Left ventricle myocardium superior (tissue), 1 donor: ENCODE results near the gene OR8J1. TPM values are rescaled to one million over a fixed set of nuclear protein-coding genes. Genes with fewer than 3 reads are reported as not detected.
"Not testable (repeated sequence)": the region's sequence is repeated elsewhere in the genome, so short reads cannot be mapped to it uniquely, and the experiment has no call there.

Source experiments
- ATAC-seq: fragments of 200-7000 bp; cut with Tn5 transposase; one replicate; pipeline ENCODE4 v1.9.1; 2020; ENCODE audit warnings: mild to moderate bottlenecking, moderate library complexity
- DNase-seq: peaks from one replicate; pipeline ENCODE4 v3.0.0-alpha.2; 2020
- intact Hi-C: fragments of 100-400 bp; cut with micrococcal nuclease; formaldehyde crosslinking; loops from one replicate; pipeline ENCODE4 v1.11.0; 2022
- long read RNA-seq: library from polyadenylated mRNA; unstranded; transcript quantifications from one replicate; pipeline ENCODE4 v2.0.0, GENCODE V29; 2021
- total RNA-seq: library from RNA; stranded (reverse); fragmentation: NEBNext Ultra II Directional; extraction: Animal tissue kit (Norgen Biotek cat#: 25700); gene quantifications from one replicate; pipeline ENCODE4 v1.2.1, GENCODE V29; 2021
- donor health status: DM: no; HTN: yes; CAD: no; lungs with severe emphysema.

Gene OR8J1, protein sequence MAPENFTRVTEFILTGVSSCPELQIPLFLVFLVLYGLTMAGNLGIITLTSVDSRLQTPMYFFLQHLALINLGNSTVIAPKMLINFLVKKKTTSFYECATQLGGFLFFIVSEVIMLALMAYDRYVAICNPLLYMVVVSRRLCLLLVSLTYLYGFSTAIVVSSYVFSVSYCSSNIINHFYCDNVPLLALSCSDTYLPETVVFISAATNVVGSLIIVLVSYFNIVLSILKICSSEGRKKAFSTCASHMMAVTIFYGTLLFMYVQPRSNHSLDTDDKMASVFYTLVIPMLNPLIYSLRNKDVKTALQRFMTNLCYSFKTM
- total RNA-seq = not detected
- long read RNA-seq = 0 reads

DNA sequence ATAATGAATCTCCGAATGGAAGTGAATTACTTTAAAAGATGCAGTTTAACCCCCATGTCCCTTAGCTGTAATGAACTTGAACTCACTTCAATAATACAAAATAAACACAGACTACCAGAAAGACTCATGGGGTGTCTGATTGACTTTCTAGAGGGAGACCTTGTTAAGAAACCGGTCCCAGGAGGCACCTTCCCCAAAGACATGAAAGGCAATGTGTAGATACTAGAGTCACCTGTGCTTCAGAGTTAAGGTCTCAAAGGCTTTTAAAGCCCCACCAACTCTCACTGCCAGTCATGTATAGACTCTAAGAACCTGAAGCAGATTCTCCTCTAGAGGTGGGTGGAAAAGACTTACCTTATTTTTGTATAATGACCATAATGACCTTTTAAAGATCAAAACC lies at the start of gene OR8J1:
Gene OR8J1 (plus strand): TSS at position 301 of the 400 bp plus-strand sequence. CDS start 5,956 bp downstream, outside the sequence.
- DNase-seq (no peak), ATAC-seq (no peak)
- intact Hi-C loops = no loop called here

DNA sequence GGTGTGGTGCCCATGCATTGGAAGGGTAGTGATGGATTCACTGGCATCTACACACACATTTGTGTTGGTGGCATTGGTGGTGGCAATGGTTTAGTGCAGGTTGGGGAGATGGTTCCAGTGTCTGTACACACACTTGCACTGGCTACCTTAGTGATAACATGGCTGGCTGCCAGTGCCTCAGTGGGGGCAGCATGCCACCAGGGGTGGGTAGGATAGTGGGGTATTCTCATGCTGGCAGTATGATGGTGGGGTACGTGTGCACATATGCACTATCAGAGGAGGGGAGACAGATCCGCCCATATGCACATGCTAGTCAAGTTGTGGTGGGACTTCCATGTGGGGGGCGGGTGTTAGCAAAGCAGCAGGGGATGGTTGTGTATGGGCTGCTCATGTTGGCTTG lies 46.3 kb upstream of the OR8J1 start:
- no peak for DNase-seq
- no peak for ATAC-seq
- intact Hi-C loops = no loop called here

DNA sequence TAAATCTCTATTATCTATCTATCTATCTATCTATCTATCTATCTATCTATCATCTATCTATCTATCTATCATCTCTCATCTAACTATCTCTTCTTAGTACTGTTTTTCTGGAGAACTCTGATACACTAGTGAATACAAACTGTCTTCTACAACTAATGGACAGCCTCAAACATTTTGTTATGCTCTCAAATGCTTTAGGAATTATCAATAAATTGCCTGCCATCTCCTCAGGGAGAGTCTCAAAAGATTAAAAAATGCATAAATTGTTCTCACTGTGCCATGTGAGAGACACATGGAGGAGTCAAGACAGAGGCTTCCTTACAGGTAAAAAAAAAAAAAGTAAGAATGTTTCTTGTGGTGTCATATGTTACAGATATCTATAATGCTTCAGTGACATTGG lies 39.2 kb upstream of the OR8J1 start, which contains the start of gene OR8K3:
Gene OR8K3 (plus strand): TSS at position 301 of the 400 bp plus-strand sequence. CDS start 3,163 bp downstream, outside the sequence.
- intact Hi-C loops = no loop called here
- DNase-seq = no peak
- ATAC-seq = no peak

DNA sequence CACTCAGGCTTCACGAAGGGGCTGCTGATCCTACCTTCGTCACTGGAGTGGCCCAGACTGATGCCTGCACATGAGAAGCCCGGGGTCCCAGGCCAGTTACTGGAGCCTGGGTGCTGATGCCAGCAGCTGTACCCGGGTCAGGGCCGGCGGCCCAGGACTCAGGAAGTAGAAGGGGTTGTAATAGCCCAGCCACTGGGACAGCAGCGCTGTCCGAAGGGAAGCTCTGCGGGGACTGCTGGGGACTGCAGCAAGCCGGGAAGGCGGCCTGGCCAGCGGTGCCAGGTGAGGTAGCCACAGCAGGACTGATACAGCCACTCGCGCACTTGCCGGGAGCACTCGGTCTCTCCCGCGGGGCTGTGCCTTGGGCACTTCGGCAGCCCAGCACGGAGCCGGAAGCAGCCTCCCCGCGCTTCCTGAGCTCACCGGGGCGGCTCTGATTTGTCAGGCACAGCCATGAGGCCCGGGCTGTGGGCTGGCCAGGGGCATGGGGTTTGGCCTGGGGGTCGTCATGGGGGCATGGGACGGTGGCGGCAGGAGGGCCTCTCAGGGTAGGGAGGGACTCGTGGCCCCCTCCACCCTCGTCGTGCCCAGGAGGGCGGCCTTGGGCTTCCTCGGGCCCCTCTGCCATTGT lies 22.1 kb upstream of the OR8J1 start:
- no peak for DNase-seq
- ATAC-seq = no peak
- intact Hi-C loops = no loop called here

DNA sequence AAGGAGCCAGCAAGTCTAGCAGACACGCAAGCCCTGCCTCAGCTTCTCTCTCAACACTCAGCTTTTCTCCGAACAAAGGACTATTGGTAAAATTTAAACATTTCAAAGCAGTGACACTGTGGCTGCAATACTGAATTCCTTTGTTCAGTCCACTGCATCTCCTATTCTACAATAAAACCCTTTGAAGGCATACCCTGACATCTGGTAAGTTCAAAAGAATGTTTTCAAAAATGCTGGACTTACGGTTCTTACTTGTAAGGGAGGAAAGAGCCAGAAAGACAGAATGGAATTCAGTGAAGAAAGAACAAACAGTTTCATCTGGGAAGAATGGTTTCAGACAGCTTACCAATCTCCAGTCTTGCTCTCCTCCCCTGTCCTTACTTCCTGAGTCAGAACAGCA lies 20.9 kb upstream of the OR8J1 start:
- intact Hi-C loops = no loop called here
- no peak for DNase-seq
- no peak for ATAC-seq

DNA sequence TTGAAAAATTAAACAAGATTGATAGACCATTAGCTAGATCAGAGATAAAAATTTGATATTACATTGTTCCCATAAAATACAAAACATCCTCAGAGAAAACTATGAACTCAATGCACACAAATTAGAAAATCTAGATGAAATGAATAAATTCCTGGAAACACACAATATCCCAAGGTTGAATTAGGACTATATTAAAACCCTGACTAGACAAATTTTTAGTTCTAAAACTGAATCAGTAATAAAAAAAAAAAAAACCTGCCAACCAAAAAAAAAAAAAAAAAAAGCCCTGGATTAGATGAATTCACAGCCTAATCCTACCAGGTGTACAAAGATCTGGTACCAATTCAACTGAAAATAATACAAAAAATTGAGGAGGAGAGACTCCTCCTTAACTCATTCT lies 13.8 kb upstream of the OR8J1 start:
- ATAC-seq (no peak), DNase-seq (no peak)
- intact Hi-C loops = no loop called here

DNA sequence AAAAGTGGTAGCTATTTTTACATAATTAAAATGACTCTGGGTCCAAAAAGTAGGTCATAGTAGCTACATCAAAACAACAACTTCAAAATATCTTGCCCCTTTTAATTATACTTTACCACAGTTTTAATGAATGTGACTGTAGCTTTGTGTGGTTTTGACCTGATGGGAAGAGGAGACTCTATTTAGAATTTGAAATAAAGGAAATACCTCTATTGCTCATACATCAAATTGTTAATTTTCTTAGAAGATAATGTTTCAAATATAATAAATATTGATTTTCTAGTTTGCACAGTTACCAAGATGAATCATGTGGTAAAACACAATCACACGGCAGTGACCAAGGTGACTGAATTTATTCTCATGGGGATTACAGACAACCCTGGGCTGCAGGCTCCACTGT lies 8.4 kb upstream of the OR8J1 start, which contains the start of gene OR8K1:
Gene OR8K1 (plus strand): TSS at position 301 of the 400 bp plus-strand sequence. CDS start 0 bp downstream, at position 301.
- no peak for ATAC-seq
- no peak for DNase-seq
- intact Hi-C loops = loop anchor here (2.0 kb wide), 1 partner anchor 33 kb away; no protein-coding TSS in a partner anchor

DNA sequence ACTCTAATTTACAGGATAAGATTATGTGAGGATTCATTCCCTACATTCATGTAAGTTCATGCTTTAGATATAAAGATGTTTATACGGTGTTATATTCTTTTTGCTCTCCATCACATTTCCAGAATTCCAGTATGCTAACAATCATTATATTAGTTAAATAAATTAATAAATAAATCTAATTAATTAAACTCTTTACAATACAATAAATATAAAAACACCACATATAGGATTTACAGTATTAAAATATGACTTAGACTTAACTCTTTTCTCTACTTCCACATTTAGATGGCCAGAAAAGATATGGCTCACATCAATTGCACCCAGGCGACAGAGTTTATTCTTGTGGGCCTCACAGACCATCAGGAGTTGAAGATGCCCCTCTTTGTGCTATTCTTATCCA lies 21.2 kb downstream of the OR8J1 start, which contains the start of gene OR8U1:
Gene OR8U1 (plus strand): TSS at position 301 of the 400 bp plus-strand sequence. CDS start 0 bp downstream, at position 301.
- intact Hi-C loops = no loop called here
- ATAC-seq (no peak), DNase-seq (no peak)

DNA sequence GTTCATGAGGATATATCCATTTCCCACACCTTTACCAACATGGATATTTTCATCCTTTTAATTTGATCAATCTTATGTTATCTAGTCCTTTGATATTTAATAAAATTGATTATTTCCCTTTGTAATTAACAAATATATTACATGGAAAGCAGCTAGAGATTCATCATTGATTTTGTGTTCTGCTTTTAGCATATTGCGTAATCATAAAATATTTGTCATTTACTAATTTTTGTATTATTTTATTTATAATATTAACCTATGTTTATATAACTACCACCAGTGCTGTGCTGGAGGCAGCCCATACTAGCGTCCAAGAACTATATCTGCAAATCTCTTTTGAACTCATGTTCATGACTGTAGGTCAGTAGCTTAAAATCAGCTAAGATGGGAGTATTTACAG lies 26.0 kb downstream of the OR8J1 start:
- intact Hi-C loops = no loop called here
- ATAC-seq (no peak), DNase-seq (no peak)

DNA sequence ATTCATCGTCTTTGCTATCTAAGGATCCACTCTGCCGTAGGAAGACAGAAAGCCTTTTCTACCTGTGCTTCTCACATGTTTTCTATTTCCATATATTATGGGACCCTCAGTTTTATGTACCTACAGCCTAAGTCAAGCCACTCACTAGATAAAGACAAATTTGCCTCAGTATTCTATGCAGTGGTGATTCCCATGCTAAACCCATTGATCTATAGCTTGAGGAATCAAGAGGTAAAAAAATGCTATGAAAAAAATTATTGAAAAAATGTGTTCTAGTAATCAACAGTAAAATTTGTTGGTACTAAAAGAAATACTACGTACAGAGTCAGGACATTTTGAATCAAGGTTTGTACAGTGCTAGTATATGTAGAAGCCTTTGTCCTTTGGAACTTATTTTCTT lies 40.3 kb downstream of the OR8J1 start:
- DNase-seq (no peak), ATAC-seq (no peak)
- intact Hi-C loops = no loop called here

DNA sequence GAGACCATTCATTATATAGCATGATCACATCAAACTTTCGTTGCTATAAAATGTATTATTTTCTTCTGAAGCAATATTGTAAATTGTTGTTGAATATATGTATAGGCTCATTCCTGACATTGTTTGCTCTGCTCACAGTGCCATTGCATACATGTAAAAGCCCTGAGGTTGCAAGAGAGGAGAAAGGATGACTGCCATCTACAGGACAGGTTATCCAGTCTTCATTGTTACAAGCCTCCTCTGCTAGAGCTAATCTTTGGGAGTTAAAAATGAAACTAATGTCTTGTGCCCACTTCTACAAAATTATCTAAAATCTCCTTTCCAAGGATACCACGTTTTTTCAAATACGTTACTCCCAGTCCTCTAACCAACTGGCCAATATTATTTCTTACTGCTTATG lies 42.0 kb downstream of the OR8J1 start:
- intact Hi-C loops = no loop called here
- ATAC-seq = no peak
- DNase-seq = no peak

DNA sequence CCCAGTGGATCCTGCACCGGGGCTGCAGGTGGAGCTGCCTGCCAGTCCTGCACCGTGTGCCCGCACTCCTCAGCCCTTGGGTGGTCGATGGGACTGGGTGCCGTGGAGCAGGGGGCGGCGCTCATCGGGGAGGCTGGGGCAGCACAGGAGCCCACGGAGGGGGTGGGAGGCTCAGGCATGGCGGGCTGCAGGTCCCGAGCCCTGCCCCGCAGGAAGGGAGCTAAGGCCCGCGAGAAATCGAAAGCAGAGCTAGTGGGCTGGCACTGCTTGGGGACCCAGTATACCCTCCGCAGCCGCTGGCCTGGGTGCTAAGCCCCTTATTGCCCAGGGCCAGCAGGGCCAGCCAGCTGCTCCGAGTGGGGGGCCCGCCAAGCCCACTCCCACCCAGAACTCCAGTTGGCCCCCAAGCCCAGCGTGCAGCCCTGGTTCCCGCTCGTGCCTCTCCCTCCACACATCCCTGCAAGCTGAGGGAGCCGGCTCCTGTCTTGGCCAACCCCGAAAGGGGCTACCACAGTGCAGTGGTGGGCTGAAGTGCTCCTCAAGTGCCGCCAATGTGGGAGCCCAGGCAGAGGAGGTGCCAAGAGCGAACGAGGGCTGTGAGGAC lies 47.9 kb downstream of the OR8J1 start:
- DNase-seq, intact Hi-C loops, ATAC-seq: not testable (repeated sequence)

DNA sequence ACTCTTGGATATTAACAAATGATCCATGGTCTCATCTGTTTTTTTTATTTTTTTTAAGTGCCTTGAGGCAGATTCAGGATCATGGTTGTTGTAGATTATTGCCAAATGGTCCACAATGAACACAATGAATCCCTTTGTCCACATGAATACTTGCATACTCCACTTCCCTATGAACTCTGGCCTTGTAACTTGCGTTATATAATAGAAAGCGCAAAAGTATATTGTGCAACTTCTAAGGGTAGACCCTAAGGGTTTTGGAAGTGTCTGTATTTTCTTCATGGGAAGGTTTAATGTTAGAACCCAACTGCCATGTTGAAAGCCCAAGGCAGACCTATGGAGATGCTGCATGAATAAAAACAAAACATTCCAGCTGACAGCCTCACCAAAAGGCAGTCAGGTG lies 50.3 kb downstream of the OR8J1 start:
- DNase-seq (no peak), ATAC-seq (no peak)
- intact Hi-C loops = no loop called here

DNA sequence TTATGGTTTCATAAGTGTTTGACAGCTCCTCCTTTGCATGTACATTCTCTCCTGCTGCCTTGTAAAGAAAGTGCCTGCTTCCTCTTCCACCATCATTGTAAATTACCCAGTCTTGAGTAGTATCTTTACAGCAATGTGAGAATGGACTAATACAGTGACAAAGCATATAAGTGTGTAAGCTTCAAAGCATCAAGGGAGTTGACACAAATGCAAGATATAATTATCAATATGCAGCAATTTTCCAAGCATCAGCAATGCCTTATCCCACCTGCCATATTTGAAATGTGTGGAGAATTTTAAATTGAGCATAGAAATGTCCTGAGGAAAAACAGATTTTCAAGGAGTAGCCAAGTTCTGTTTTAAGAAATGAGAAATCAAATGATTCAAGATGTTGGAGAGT lies 56.7 kb downstream of the OR8J1 start:
- ATAC-seq = no peak
- no peak for DNase-seq
- intact Hi-C loops = no loop called here

Other genes starting within 250 kb of the OR8J1 start
- not detected for gene OR8H3, start 231.9 kb upstream of the OR8J1 start, total RNA-seq
- not detected for gene OR8J3, start 214.1 kb upstream of the OR8J1 start, total RNA-seq
- gene OR8K5, start 194.0 kb upstream of the OR8J1 start, total RNA-seq = not detected
- not detected for gene OR5J2, start 177.7 kb upstream of the OR8J1 start, total RNA-seq
- gene OR5T2, start 120.0 kb upstream of the OR8J1 start, total RNA-seq = not detected
- not detected for gene OR5T3, start 102.0 kb upstream of the OR8J1 start, total RNA-seq
- gene OR5T1, start 80.1 kb upstream of the OR8J1 start, total RNA-seq = not detected
- not detected for gene OR8H1, start 62.0 kb upstream of the OR8J1 start, total RNA-seq
- gene OR8K3, start 39.1 kb upstream of the OR8J1 start, total RNA-seq = not detected
- gene OR8K1, start 8.3 kb upstream of the OR8J1 start, total RNA-seq = not detected
- not detected for gene OR8U1, start 21.3 kb downstream of the OR8J1 start, total RNA-seq
- gene OR5AL1, start 58.4 kb downstream of the OR8J1 start, total RNA-seq = not detected
- not detected for gene OR5M3, start 119.1 kb downstream of the OR8J1 start, total RNA-seq
- not detected for gene OR5M8, start 137.1 kb downstream of the OR8J1 start, total RNA-seq
- gene OR5M11, start 189.0 kb downstream of the OR8J1 start, total RNA-seq = not detected
- gene OR5M10, start 223.4 kb downstream of the OR8J1 start, total RNA-seq = not detected